ENCODE data around the gene HOXA13.
A peak's percentile ranks its signal among the peaks of the same experiment; 100 is the strongest.

Gene HOXA13

DNA sequence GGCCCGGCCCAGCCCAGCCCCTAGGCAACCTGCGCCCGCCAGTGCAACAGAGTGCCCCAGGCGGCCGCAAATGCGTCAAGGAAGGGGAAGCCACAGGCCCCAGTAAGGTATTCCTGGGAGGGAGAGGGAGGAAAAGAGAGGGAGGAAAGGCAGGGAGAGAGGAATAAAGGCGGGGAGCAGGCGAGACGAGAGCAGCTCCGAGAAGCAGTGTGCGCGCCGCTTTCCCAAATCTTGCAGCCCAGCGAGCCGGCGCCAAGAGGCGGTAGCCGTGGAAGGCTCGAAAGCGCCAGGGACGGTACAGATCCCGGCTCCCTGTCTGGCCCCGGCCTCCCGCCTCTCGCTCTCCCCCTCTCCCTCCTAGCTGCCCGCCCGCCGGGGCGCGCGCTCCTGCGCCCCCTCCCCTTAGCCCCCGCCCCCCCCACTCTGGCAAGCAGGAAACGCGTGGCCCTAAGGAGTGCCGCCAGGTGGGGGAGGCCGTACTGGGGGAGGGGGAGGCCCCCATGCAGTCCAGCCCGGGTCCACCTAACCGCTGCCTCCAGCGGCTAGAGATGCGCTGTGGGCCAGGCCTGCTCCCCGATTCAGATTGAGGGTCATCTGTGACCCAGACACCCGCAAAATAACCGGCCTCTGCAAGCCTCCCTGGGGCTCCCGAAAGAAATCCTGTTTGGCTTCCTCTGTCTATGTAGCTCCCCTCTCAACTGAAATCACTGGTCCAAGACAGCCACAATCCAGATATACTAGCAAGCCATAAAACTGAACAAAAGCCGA is 30.0 kb downstream of the HOXA13 start:
- H3K27me3 ChIP-seq, result peaks cover 100% of the 10 kb centered on the region
- TF ChIP-seq, protein P1, sequence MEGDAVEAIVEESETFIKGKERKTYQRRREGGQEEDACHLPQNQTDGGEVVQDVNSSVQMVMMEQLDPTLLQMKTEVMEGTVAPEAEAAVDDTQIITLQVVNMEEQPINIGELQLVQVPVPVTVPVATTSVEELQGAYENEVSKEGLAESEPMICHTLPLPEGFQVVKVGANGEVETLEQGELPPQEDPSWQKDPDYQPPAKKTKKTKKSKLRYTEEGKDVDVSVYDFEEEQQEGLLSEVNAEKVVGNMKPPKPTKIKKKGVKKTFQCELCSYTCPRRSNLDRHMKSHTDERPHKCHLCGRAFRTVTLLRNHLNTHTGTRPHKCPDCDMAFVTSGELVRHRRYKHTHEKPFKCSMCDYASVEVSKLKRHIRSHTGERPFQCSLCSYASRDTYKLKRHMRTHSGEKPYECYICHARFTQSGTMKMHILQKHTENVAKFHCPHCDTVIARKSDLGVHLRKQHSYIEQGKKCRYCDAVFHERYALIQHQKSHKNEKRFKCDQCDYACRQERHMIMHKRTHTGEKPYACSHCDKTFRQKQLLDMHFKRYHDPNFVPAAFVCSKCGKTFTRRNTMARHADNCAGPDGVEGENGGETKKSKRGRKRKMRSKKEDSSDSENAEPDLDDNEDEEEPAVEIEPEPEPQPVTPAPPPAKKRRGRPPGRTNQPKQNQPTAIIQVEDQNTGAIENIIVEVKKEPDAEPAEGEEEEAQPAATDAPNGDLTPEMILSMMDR (IDR thresholded peaks at IDR 0.05), result no peak
- H3K36me3 ChIP-seq, result no peaks in the 10 kb centered on the region
- no peaks in the 10 kb centered on the region for H3K9me3 ChIP-seq
- H3K4me3 ChIP-seq (ENCODE audit: low read depth in 1 of 2, low read length in 1 of 2), result peak overlapping the region in 1 of 2 experiments; percentile 35
- H3K27ac ChIP-seq, result no peak overlapping the region
- peaks cover 49 to 83% of the 10 kb centered on the region in 2 experiments for H3K4me1 ChIP-seq (ENCODE audit: control insufficient read depth in 1 of 2, insufficient read depth in 1 of 2, low read depth in 1 of 2, low read length in 1 of 2)

DNA sequence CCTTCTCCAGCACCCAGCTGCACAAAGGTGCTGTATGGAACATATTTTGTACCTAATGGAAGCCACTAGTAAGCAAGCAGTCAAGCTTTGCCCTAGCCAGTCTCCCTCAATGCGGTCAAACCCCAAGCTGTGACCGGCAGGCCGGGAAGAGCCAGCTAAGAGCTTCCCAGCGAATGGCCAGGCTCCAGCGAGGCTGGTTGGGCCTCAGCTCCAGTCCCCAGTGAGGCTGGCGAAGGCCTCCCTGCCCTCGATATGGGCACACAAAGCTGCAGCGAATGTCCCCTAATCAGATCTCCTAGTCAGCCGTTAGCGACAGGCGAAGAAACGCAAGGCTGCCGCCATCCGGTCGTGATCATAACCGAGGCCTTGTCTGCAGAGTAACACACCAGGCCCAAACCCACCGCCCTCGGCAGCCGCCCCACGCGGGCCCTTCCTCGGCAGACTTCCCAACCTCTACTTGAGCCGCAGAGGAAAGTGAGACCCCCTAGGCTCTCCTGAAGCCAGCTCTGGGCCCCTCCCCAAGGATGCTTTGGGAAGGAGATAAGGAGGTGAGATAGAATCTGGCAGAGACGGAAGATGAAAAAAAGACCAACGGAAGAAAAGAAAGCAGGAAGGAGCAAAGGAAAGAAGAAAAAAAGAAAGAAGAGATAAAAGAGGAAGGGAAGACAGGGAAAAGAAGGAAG is 31.5 kb downstream of the HOXA13 start:
- peaks cover 56 to 85% of the 10 kb centered on the region in 2 experiments for H3K4me1 ChIP-seq (ENCODE audit: control insufficient read depth in 1 of 2, insufficient read depth in 1 of 2, low read depth in 1 of 2, low read length in 1 of 2)
- H3K4me3 ChIP-seq (ENCODE audit: low read depth in 1 of 2, low read length in 1 of 2), result no peak overlapping the region
- H3K27ac ChIP-seq, result no peak overlapping the region
- peaks cover 100% of the 10 kb centered on the region for H3K27me3 ChIP-seq
- no peaks in the 10 kb centered on the region for H3K36me3 ChIP-seq
- no peaks in the 10 kb centered on the region for H3K9me3 ChIP-seq
- TF ChIP-seq, protein P1 (IDR thresholded peaks at IDR 0.05), result no peak

DNA sequence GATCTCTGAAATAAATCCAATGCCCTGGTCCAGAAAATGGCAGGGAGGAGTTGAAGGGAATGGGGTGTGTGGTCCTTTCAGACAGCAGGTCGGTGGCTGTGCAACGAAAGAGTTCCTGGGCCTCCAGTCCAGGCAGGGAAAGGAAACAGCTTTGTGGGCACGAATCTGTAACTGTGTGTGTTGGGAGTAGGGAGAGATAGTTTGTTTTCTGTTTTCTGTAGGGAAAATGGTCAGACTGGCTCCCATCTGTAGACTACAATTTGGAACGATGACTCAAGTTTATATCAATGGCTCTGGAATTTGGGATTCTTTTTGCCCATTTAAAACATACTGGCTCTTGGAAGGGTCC is 32.0 kb downstream of the HOXA13 start:
- H3K27me3 ChIP-seq, result peaks cover 100% of the 10 kb centered on the region
- no peaks in the 10 kb centered on the region for H3K9me3 ChIP-seq
- H3K4me1 ChIP-seq (ENCODE audit: control insufficient read depth in 1 of 2, insufficient read depth in 1 of 2, low read depth in 1 of 2, low read length in 1 of 2), result peaks cover 51 to 82% of the 10 kb centered on the region in 2 experiments
- H3K27ac ChIP-seq, result no peak overlapping the region
- H3K36me3 ChIP-seq, result no peaks in the 10 kb centered on the region
- TF ChIP-seq, protein P1 (IDR thresholded peaks at IDR 0.05), result no peak
- H3K4me3 ChIP-seq (ENCODE audit: low read depth in 1 of 2, low read length in 1 of 2), result no peak overlapping the region

DNA sequence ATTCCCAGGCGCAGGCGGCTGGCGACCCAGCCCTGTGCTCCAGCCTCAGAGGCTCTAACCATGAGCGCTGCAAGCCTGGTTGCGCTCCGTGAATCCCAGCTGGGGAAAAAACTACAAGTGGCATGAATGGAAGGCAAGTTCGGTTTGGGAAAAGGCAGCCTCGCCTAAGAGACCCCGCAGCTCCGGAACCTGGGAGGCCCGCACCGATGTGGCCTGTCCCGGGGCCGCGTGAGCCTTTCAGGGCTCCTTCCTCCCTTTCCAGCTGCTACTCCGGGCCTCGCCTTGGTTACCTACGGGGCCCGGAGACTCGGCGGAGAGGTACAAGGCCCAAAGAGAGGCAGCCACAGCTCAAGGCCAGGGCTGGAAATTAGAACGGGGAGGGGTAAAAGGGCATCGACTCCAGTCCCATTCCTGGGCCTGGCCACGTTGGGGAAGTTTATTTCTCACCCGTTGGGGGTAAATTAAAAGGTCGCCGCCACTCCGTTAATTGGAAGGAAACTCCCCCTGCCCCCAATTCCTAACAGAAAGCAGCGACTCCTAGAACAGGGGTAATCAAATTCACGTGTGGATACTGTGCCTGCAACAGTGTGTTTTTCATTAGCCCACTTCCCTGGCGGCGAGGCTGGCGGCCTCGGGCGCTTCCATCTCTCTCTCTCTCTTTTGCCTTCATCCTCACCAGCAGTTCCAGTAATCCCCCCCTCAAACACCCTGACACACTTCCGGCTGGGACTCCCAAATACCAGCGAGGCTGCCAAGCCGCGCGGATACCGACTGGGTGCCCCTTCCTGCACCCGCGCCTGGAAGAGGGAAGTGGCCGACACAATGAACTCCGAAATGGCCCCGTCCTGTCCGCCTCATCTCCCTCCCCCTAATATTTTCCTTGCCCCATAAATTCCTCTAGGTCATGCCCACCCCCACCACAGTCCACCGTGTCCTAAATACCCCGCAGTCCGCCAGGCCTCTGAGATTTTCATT is 33.1 kb downstream of the HOXA13 start:
- Histone ChIP-seq H3K27me3 (peaks cover 100% of the 10 kb centered on the region), H3K4me1 (ENCODE audit: control insufficient read depth in 1 of 2, insufficient read depth in 1 of 2, low read depth in 1 of 2, low read length in 1 of 2) (peaks cover 43 to 75% of the 10 kb centered on the region in 2 experiments), H3K36me3 (no peaks in the 10 kb centered on the region), H3K4me3 (ENCODE audit: low read depth in 1 of 2, low read length in 1 of 2) (peak overlapping the region in 1 of 2 experiments; percentile 68), H3K9me3 (no peaks in the 10 kb centered on the region), H3K27ac (no peak overlapping the region)
- TF ChIP-seq, protein P1 (IDR thresholded peaks at IDR 0.05), result no peak

DNA sequence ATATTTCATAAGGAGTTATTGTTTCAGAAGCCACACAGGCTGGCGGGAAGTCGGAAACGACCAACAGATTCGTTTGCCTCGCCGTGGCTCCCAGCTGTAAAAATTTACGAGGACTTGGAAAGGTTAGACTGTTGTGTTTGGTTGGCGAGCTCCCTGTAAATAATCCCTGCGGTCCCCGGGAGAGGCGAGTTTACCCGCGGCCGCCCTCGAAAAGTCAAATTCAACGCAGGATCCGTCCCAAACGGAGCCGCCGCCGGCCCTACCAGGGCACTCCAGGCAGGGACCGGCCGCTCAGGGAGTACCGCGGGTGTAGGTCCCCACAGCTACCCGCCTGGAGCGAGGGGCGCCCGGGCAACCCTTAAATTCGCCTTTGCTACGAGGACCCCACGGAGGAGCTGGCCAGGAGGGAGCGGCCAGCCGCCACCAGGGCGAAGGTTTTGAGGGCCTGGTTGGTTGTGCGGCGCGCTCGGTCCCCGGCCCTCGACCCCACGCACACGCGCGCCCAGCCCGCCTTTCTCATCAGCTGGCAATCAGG is 33.8 kb downstream of the HOXA13 start:
- H3K4me3 ChIP-seq (ENCODE audit: low read depth in 1 of 2, low read length in 1 of 2), result peak overlapping the region; percentile 54 to 68
- TF ChIP-seq, protein P1 (IDR thresholded peaks at IDR 0.05), result no peak
- H3K9me3 ChIP-seq, result no peaks in the 10 kb centered on the region
- H3K27me3 ChIP-seq, result peaks cover 100% of the 10 kb centered on the region
- no peak overlapping the region for H3K27ac ChIP-seq
- no peaks in the 10 kb centered on the region for H3K36me3 ChIP-seq
- peaks cover 45 to 78% of the 10 kb centered on the region in 2 experiments for H3K4me1 ChIP-seq (ENCODE audit: control insufficient read depth in 1 of 2, insufficient read depth in 1 of 2, low read depth in 1 of 2, low read length in 1 of 2)
